Calu3 (cell line): Measurements from ENCODE around the gene PPP1R15B. TPM values are rescaled to one million over a fixed set of nuclear protein-coding genes. Genes with fewer than 3 reads are reported as not detected.

ENCODE experiments used
- BruUV-seq: library from RNA; stranded (reverse); fragments of 400-500 nt; replicated peaks from 2 replicates; lab custom pipeline; 2021; lab: Mats Ljungman, UMichigan
- CTCF ChIA-PET: fragments of 300-600 bp; sonication (Branson Sonifier 250); formaldehyde crosslinking; loops from one replicate; lab custom pipeline; 2022; ENCODE audit warnings: antibody characterized with exemption; lab: Charles Lee
- DNase-seq: peaks from one replicate; pipeline ENCODE4 v3.0.0; 2022
- H3K27ac Mint-ChIP-seq: one replicate; pipeline ENCODE4 v1.8.0; 2022; ENCODE audit warnings: mixed read lengths; ENCODE audit not compliant: unreplicated experiment
- H3K27me3 Mint-ChIP-seq: one replicate; pipeline ENCODE4 v1.8.0; 2022; ENCODE audit warnings: mixed read lengths; ENCODE audit not compliant: unreplicated experiment
- H3K36me3 Mint-ChIP-seq: one replicate; pipeline ENCODE4 v1.8.0; 2022; ENCODE audit warnings: mild to moderate bottlenecking, moderate library complexity, mixed read lengths; ENCODE audit not compliant: insufficient read depth, unreplicated experiment
- H3K4me1 Mint-ChIP-seq: one replicate; pipeline ENCODE4 v1.8.0; 2022; ENCODE audit warnings: mild to moderate bottlenecking, low read depth, mixed read lengths; ENCODE audit not compliant: unreplicated experiment
- H3K4me3 Mint-ChIP-seq: one replicate; pipeline ENCODE4 v1.8.0; 2022; ENCODE audit warnings: mild to moderate bottlenecking, low read depth, moderate library complexity, mixed read lengths; ENCODE audit not compliant: unreplicated experiment
- H3K9me3 Mint-ChIP-seq: one replicate; pipeline ENCODE4 v1.8.0; 2022; ENCODE audit warnings: low read depth, mixed read lengths; ENCODE audit not compliant: unreplicated experiment
- CTCF ChIP-seq: fragments of 200-600 bp; IDR thresholded peaks from one replicate; pipeline ENCODE4 v1.8.0; 2022; ENCODE audit warnings: antibody characterized with exemption; ENCODE audit not compliant: unreplicated experiment
- intact Hi-C: fragments of 100-400 bp; cut with micrococcal nuclease; formaldehyde crosslinking; loops from one replicate; pipeline ENCODE4 v1.10.0; 2022; ENCODE audit not compliant: unreplicated experiment
- total RNA-seq: library from RNA; stranded (reverse); gene quantifications from 2 replicates; pipeline ENCODE4 v1.2.3, GENCODE V29; 2022

PPP1R15B gene
- total RNA-seq, 1 experiment from 2014 or later, result 68.8 TPM

GRCh38 chr1:204376919-204377799 lies 34.5 kb downstream of the PPP1R15B start:
- TSS peak; percentile 75 for BruUV-seq
- peaks cover 6% of the 10 kb centered on the region for H3K4me1 Mint-ChIP-seq
- peak overlapping the region; percentile 76 for H3K27ac Mint-ChIP-seq
- no peak for TF ChIP-seq CTCF
- peak; percentile 84 for DNase-seq
- CTCF ChIA-PET, result interaction anchor here (0.6 to 8.3 kb wide), 6 partner anchors 17 to 430 kb away, joined by 3 to 83 read pairs (median 3); no protein-coding TSS in a partner anchor
- H3K4me3 Mint-ChIP-seq, result no peak overlapping the region
- H3K27me3 Mint-ChIP-seq, result no peaks in the 10 kb centered on the region
- no peaks in the 10 kb centered on the region for H3K9me3 Mint-ChIP-seq
- H3K36me3 Mint-ChIP-seq, result peaks cover 18% of the 10 kb centered on the region
- intact Hi-C loops, result no loop called here

- CTCF ChIA-PET, result interaction anchor here (8.3 kb wide), 1 partner anchor 22 kb away, joined by 83 read pairs; no protein-coding TSS in a partner anchor
Measured at GRCh38 chr1:204376465-204376864, 35.2 kb downstream of the PPP1R15B start.

GRCh38 chr1:204373911-204374310 lies 37.7 kb downstream of the PPP1R15B start:
- intact Hi-C loops, result no loop called here
- H3K27ac Mint-ChIP-seq, result no peak overlapping the region
- no peak overlapping the region for H3K4me3 Mint-ChIP-seq
- CTCF ChIA-PET, result no interaction called here
- no peaks in the 10 kb centered on the region for H3K9me3 Mint-ChIP-seq
- H3K36me3 Mint-ChIP-seq, result peaks cover 28% of the 10 kb centered on the region
- BruUV-seq, result no TSS peak
- H3K4me1 Mint-ChIP-seq, result peaks cover 16% of the 10 kb centered on the region
- no peak for TF ChIP-seq CTCF
- no peak for DNase-seq
- H3K27me3 Mint-ChIP-seq, result no peaks in the 10 kb centered on the region

More at GRCh38 chr1:204376465-204376864, 35.2 kb downstream of the PPP1R15B start:
- TF ChIP-seq CTCF, result no peak
- no peaks in the 10 kb centered on the region for H3K27me3 Mint-ChIP-seq
- intact Hi-C loops, result no loop called here
- H3K4me1 Mint-ChIP-seq, result peaks cover 13% of the 10 kb centered on the region
- no peak overlapping the region for H3K4me3 Mint-ChIP-seq
- H3K9me3 Mint-ChIP-seq, result no peaks in the 10 kb centered on the region
- no peak for DNase-seq
- BruUV-seq, result no TSS peak
- peaks cover 18% of the 10 kb centered on the region for H3K36me3 Mint-ChIP-seq
- peak overlapping the region; percentile 76 for H3K27ac Mint-ChIP-seq

GRCh38 chr1:204370176-204370575 lies 41.4 kb downstream of the PPP1R15B start:
- BruUV-seq, result no TSS peak
- no peak overlapping the region for H3K4me3 Mint-ChIP-seq
- H3K36me3 Mint-ChIP-seq, result peaks cover 17% of the 10 kb centered on the region
- no peak for DNase-seq
- CTCF ChIA-PET, result interaction anchor here (0.7 kb wide), 1 partner anchor 68 kb away, joined by 3 read pairs; no protein-coding TSS in a partner anchor
- no peak overlapping the region for H3K27ac Mint-ChIP-seq
- peaks cover 17% of the 10 kb centered on the region for H3K4me1 Mint-ChIP-seq
- intact Hi-C loops, result no loop called here
- no peaks in the 10 kb centered on the region for H3K9me3 Mint-ChIP-seq
- TF ChIP-seq CTCF, result no peak
- H3K27me3 Mint-ChIP-seq, result no peaks in the 10 kb centered on the region
